SK-N-SH (cell line): ENCODE results near the gene KIF18B.

ENCODE experiments used
- ELF1 ChIP-seq: IDR thresholded peaks from 2 replicates; pipeline ENCODE4 v1.4.0; 2012
- FOXM1 ChIP-seq: IDR thresholded peaks from 2 replicates; pipeline ENCODE4 v1.4.0; 2012; ENCODE audit warnings: low read depth, mild to moderate bottlenecking
- GABPA ChIP-seq: IDR thresholded peaks from 2 replicates; pipeline ENCODE4 v1.4.0; 2012; ENCODE audit warnings: low read depth, mild to moderate bottlenecking
- JUND ChIP-seq: IDR thresholded peaks from 2 replicates; pipeline ENCODE4 v1.4.0; 2012
- MEF2A ChIP-seq: IDR thresholded peaks from 2 replicates; pipeline ENCODE4 v1.4.0; 2012; ENCODE audit warnings: low read depth, borderline replicate concordance
- POLR2AphosphoS5 ChIP-seq: IDR thresholded peaks from 2 replicates; pipeline ENCODE4 v1.6.1; 2012; ENCODE audit warnings: low read depth, low read length
- RCOR1 ChIP-seq: fragments of 150-350 bp; IDR thresholded peaks from 2 replicates; pipeline ENCODE4 v1.6.1; 2017; ENCODE audit warnings: antibody characterized with exemption, low read length
- TF ChIP-seq, protein P1 (sequence below): fragments of 200-600 bp; sonication (generic); IDR thresholded peaks from 2 replicates; pipeline ENCODE4 v1.6.1; 2017; ENCODE audit warnings: antibody characterized with exemption, mild to moderate bottlenecking, moderate library complexity
- TF ChIP-seq, protein P2 (sequence below): IDR thresholded peaks from 2 replicates; pipeline ENCODE4 v1.4.0; 2012; ENCODE audit warnings: low read depth, borderline replicate concordance
- TF ChIP-seq, protein P3 (sequence below): IDR thresholded peaks from 2 replicates; pipeline ENCODE4 v1.4.0; 2012; ENCODE audit warnings: low read depth
- TF ChIP-seq, protein P4 (sequence below): IDR thresholded peaks from 2 replicates; pipeline ENCODE4 v1.4.0; 2012; ENCODE audit warnings: low read depth, borderline replicate concordance

DNA sequence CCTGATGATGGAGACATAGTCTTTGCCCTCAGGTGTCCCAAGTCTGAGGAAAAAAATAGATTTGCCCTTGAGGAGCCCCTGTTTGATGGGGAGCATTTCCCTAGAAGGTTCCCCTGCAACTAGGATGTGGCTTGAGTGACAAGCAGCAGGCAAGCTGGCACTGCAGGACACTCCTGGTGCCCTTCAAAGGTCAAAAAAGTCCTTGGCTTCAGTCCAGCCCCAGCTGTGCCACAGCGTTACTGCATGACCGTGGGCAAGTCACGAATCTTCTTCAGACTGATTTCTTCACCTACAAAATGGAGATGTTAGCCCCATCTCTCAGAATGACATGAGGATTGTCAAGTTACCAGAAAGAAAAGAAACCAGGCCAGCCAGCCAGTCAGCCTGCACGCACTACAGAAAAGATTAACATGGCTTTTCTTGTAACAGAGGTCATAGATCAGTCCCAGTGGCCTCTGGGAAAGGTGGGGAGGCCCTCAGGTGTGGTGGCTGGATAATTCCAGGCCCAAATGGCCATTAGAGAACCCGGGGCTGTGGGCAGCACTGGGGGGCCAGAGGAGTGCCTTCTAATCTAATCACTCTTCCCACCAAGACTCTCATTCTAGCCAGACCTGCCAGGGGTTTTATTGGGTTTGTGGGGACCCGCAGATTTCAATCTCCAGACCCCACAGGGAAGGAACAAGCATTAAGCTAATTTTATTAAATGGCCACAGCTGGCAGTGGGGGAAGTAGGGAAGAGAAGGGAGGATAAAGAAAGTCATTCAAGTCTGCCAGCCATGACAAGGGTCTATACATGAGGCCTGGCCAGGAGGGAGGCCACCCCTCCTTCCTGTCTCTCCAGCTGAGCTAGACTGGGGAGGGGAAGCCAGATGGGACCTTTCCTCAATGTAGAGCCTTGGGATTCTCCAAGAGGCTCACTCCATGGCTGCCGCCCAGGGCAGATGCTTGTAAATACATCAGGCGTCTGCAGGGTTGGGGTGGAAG is 9.7 kb upstream of the KIF18B start:
- TF ChIP-seq GABPA (no peak), JUND (no peak), MEF2A (no peak), RCOR1 (peak; percentile 91), POLR2AphosphoS5 (no peak), ELF1 (no peak), FOXM1 (no peak)
- TF ChIP-seq, protein P1, sequence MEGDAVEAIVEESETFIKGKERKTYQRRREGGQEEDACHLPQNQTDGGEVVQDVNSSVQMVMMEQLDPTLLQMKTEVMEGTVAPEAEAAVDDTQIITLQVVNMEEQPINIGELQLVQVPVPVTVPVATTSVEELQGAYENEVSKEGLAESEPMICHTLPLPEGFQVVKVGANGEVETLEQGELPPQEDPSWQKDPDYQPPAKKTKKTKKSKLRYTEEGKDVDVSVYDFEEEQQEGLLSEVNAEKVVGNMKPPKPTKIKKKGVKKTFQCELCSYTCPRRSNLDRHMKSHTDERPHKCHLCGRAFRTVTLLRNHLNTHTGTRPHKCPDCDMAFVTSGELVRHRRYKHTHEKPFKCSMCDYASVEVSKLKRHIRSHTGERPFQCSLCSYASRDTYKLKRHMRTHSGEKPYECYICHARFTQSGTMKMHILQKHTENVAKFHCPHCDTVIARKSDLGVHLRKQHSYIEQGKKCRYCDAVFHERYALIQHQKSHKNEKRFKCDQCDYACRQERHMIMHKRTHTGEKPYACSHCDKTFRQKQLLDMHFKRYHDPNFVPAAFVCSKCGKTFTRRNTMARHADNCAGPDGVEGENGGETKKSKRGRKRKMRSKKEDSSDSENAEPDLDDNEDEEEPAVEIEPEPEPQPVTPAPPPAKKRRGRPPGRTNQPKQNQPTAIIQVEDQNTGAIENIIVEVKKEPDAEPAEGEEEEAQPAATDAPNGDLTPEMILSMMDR = no peak
- TF ChIP-seq, protein P2, sequence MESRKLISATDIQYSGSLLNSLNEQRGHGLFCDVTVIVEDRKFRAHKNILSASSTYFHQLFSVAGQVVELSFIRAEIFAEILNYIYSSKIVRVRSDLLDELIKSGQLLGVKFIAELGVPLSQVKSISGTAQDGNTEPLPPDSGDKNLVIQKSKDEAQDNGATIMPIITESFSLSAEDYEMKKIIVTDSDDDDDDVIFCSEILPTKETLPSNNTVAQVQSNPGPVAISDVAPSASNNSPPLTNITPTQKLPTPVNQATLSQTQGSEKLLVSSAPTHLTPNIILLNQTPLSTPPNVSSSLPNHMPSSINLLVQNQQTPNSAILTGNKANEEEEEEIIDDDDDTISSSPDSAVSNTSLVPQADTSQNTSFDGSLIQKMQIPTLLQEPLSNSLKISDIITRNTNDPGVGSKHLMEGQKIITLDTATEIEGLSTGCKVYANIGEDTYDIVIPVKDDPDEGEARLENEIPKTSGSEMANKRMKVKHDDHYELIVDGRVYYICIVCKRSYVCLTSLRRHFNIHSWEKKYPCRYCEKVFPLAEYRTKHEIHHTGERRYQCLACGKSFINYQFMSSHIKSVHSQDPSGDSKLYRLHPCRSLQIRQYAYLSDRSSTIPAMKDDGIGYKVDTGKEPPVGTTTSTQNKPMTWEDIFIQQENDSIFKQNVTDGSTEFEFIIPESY = no peak
- TF ChIP-seq, protein P3, sequence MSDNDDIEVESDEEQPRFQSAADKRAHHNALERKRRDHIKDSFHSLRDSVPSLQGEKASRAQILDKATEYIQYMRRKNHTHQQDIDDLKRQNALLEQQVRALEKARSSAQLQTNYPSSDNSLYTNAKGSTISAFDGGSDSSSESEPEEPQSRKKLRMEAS = no peak
- TF ChIP-seq, protein P4, sequence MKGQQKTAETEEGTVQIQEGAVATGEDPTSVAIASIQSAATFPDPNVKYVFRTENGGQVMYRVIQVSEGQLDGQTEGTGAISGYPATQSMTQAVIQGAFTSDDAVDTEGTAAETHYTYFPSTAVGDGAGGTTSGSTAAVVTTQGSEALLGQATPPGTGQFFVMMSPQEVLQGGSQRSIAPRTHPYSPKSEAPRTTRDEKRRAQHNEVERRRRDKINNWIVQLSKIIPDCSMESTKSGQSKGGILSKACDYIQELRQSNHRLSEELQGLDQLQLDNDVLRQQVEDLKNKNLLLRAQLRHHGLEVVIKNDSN = no peak
